CD1c-positive myeloid dendritic cell (primary cell): ENCODE results near the gene ANK3.

Experiments
- DNase-seq: peaks from one replicate; pipeline ENCODE4 v3.0.0-alpha.2; 2016; ENCODE audit errors: extremely low spot score

Gene ANK3

DNA sequence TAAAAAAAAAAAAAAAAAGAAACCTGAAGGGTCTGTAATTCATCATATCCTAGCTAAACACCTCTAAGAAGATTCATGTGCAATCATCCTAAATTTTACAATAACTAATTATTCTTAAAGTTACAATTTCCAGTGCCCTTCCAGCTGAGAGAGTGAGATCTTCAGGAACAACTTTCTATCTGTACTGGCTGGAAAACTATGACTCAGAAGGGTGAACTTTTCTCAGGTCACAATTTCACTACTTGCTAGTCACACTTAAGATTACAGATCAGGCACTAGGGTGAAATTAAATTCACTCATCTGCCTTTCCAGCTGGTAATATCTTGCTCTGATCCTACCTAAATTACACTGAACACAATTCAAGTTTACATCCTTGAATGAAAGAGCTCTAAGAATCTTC is 158.8 kb downstream of the ANK3 start:
- no peak for DNase-seq

DNA sequence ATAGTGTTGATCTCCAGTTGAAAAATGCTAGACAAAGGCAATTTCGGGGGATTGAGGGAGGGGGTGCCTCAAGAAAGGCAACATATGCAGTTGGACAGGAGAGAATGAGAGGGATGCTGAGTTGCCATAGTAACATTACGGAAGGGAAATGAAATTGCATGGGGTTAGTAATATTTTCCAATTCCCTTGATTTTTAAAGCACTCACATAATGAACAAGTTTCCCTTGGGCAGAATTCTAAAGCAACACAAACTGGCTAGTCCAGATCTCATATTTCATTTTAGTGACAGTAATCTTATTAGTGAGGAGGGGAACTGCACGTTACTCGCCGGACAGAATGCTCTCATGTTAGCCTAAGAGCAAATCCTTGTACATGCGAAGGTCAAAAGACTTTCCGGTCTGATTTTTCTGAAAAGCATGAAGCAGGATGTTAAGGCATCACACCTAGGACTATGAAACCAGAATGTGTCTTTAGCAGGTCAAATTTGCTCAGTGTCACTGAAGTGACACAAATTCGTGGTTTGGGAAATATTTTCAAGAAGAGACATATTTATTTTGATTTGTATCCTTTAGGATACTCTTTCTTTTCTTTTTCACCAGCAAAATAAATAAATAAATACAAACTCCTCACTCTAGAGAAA is 165.5 kb downstream of the ANK3 start:
- no peak for DNase-seq

DNA sequence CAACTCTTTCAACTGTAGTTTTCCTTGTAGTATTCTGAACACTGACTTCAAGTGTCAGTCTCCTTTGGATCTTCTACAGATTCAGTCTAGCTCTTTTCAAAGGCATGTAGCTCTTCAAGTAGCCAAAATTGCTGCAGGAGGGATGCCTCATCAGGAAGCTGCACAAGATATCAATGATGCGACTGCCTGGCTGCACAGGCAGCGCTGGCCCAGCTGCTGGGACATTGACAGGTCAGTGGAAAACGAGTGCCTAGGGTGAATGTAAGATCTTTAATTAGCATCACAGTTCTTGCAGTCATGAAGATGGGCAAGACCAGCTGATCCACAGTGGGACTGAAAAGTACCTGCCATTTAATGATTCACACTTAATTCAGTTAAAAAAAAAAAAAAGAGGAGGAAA is 167.6 kb downstream of the ANK3 start:
- DNase-seq, result no peak

DNA sequence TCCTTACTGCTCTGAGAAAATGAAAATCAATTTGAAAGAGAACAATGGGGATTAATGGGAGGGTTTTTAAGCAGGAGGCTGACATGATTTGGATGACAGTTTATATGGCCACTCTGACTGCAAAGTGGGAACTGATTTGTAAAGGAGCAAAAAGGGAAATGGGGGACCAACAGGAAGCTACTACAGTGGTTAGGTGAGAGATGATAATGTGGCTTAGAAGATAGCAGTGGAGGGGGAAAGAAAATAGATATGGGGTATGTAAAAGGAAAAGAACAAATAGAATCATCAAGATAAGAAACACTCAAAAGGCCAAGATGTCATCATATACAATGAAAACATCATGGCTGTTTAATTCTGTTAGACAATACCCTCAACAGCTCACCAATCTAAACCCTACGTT is 177.5 kb downstream of the ANK3 start:
- no peak for DNase-seq

DNA sequence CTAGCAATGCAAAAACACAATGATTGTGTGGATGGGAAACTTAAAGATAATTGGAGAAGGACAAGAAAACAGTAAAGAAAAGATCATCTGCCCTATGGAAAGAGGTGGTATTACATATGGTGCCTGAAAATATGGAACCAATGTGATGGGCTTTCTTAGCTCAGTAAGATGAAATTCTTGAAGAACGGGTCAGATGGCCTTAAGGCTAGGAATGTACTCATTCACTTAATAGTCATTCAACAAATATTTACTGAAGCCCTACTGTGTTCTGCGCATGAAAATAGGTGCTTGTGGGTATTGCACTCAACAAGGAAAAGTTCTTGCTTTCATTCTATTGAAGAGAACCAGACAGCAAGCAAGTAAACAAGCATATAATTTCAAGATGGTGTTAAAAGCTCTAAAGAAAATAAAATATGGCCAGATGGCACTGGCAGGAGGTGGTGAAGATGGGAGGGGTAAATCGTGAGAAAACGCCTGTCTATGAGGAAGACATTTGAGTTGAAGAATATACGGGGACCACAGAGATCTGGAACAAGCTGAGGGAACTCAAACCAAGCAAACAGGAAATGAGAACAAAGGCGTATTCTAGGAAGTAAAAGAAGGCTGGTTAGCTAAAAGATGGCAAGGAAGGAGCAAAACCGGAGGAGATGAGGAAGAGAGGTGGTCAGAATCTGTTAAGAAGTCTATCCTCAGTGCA is 179.7 kb downstream of the ANK3 start:
- DNase-seq, result peak; percentile 6

DNA sequence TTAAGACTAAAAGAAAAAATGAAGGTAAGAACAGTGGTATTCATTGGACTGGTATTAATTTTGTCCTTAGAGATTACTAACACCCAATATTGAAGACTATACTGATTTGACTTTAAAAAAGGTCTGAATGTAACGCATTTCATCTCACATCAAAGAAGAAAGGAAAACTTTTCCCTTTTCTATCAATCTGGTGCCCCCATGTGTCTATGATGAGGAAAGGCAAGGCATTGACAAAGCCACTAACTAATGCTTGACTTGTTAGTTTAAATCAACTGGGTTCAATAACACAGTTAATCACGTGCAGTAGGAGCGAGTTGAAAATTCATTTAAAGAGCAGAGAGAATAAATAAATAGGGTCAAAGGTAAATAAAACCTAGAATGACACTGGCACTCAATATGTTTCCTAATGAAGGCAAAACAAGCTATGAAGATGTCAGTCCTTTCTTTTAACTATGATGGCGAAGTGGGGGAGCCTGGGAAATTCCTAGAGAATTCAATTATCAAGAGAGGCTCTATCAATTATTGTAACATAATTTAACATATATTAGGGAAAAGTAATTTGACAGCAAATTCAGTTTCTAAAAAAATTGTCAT is 180.9 kb downstream of the ANK3 start:
- no peak for DNase-seq

DNA sequence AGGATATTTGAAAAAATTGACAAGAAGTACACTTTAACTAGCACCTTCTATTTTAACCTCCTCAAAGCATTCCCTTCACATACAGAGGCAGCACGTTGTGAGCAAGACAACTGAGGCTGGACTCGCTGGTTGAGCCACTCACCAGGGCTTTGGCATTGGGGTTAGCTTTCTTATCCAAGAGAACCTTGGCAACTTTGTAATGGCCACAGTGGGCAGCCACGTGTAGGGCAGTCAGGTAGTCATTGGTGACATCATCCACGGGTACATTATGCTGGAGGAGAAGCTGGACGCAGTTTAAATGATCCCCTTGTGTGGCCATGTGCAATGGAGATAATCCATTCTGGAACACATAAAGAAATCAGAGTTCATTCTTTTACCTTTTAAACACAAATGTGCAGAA is 181.8 kb downstream of the ANK3 start:
- no peak for DNase-seq

DNA sequence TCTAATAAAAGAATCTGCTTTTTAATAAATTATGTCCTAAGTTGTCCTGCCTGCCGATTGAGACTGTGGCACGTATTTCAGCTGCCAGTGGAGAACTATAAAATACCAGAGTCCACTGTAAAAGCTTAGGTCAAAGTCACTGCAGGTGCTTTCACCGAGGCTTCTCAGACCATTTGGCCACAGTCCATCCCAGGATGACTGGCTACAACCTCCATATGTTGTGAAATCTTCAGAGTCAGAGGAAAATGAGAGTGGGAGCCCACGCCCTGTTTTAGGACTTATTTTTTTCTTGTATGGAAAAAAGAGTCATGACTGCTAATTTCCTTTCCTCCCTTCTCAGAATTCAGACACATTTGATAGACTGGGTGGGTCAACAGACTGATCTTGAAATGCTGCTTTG is 182.9 kb downstream of the ANK3 start:
- no peak for DNase-seq

DNA sequence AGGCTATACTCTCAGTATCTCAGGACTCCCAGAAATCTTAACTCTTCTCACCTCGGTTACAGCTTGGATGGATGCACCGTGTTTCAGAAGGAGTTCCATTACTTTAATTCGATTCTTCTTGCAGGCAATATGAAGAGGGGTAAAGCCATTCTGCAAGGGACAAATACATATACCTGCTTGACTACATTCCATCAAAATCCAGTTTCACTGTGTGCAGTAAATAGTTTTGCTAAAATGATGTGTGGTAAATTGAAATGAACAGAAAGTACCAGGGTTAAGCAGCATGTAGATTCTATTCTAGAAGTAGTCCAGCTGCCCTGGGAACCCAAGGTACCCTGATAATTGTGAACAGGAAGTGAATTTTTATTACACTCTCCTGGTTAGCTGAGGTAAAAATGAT is 183.9 kb downstream of the ANK3 start:
- DNase-seq, result no peak

DNA sequence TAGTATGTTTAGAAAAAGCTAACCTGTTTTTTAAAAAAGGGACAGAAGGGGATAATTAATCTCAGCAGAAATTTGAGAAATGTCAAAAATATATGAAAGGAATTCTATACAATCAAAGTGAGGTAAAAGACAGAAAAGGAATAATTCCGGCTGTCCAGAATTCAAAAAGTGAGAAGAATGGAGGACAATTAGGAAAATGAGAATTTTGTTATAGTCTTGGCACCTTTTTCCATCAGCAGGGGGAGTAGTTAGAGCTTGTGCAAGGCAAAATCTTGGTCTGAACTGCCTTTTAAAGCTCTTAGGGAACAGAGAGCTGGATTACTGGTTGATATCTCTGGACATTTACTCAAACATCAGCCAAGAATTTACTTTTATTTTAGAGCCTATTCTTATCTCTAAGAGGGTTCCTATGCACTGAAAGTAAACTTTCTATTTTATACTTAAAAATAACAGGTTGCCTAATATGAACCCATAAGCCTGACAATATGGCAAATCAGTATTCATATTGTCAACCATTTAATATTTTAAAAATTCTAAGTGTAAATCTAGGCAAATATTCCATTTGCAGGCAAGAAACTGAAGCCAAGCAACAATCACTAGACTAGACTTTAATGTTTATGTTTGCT is 185.6 kb downstream of the ANK3 start:
- peak; percentile 63 for DNase-seq

DNA sequence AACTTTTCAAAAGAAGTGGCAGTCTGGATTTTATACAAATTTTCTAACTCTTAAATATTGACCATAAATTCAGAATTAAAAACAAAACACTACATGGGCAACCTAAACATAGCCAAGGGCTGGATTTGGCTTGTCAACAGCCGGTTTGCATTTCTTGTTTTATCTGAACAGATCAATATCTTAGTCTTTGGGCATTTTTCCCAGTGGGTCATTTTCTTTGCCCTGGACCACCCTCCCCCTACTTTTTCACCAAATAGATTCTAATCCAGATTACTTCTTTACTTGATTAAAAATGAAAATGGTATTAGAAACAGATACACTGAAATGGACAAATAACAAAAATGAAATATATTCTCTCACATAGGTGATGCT is 189.0 kb downstream of the ANK3 start:
- DNase-seq, result no peak

DNA sequence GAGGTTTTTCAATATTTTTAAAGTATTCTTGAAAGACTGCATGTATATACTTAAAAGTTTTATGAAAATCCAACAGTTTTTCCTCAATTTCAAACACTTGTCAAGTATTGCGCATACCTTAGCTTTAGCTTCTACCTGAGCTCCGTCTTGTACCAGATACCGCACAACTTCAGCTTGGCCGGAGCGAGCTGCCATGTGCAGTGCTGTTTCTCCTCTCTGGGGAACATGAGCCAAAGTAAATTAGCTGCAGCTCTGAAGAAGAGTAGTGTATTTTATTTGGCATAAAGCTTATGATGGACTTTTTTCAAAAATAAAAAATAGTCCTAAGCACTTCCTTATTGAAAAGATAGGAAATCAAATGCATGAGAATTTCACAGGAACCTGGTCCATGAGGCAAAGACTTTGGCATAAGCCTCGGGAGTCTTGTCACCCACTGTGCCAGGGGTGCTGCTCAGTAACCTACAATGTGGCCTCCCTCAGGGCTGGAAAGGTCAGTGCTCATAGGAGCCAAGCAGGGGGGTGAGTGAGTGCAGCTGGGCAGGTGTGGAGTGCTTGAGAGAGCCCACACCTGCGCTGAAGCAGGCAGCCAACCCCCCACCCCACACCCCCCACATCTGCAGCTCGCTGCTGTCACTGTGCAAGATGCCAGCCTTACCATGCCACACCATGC is 189.5 kb downstream of the ANK3 start:
- no peak for DNase-seq

DNA sequence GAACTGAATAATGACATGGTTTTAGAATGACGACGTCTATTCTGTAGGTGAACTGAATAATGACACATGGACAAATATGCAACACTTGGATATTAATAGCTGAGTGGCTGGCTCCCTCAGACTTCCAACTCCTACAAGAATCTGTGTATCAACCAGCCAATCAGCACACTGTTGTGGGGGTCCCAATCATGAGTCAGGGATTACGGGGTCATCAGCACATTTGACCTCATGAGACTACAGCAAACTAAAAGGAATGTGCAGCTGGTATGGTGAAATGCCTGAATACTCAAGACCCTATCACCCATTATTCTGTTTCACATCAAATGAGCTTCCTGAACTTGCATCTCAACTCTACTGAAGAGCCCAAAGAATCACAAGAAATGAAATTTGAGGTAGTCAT is 192.5 kb downstream of the ANK3 start:
- DNase-seq, result no peak

DNA sequence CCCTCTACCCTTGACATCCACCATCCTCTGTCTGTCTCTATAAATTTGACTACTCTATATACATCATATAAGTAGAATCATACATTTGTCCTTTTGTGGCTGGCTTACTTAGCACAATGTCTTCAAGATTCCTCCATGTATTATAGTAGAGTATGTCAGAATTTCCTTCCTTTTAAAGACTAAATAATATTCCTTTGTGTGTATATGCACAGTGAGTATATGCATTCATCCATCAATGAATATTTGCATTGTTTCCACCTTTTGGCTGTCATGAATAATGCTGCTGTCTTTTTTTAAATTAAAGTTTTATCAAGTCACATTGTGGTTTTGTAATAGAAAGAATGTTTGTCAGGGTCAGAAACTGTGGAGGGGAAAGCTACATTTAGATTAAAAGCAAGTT is 195.3 kb downstream of the ANK3 start:
- no peak for DNase-seq

DNA sequence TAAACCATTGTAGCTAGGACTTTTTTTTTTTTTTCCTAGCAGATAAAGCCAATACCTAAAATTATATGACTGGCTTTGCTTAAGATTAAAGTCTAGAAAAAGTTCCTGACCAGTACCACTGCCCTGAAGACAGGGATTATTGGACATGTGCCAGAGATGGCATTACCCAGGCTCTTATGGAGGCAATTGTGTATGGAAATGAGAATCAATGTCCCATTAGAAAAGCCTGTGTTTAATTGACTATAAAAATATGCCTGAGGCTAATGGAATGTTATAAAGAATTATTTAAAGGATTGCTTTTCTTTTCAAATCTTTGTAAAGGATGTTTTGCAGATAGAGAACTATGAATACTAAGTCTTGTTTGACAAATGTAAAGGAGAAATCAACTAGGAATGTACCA is 196.7 kb downstream of the ANK3 start:
- no peak for DNase-seq

DNA sequence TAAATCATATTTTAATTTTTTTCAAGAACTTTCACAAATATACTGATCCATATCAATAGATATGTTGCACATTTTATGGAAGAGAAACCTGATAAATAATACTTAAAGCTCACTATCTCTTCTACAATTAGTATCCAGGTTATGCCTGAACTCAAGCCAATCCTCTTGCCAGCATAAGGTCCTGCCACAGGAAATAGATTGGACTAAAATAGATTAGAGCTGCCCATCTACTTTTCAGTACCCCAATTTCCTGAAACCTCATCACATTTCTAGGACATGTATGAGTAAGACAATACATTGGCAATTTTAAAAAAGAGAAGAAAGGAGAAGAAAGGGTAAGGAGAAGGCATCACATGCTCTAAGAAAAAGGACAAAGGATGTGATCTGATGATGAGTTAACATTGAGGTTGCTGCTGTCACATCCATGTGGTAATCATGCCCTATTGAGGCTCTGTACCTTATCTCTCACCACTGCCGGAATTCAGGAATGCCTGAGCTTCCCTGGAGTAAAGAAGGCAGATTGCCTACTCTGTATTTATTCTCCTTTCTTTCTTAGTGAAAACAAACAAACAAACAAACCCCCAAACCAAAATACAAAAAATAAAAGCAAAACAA is 199.7 kb downstream of the ANK3 start:
- no peak for DNase-seq

DNA sequence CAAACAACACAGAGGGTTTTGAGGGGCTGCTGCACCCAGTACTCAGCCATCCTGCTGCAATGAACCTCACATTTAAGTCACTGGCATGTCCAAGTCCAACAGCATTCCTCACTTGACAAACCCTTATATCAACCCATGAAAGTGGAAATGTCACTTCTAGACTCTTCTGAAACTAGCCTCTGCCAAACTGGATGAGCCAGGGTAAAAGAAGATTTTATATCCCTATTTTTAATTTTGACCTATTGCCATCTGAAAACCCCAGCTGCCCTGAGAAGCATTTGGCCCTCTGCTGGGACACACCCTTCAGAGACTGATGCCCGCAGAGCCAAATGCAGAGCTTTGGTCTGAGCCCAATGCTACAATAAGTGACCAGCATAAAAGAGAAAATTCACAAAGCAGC is 201.1 kb downstream of the ANK3 start:
- DNase-seq, result no peak

DNA sequence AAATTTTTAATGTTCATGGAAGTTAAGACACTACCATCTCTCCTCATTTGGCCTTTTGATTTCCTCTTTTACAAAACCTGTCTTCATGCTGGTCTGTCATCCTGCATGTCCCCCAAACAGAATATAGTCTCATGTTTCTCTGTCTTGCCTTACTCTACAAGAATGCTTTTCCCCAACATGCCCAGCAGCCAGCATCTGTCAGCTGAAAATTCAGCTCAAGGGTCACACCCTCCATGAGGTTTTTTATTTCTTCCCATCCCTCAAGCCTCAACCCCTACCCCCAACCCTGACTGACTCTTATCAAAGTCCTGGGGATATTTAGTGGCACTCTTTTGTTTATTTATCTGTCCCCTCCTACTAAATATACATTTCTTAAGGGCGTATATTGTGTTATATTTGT is 202.0 kb downstream of the ANK3 start:
- DNase-seq, result no peak

DNA sequence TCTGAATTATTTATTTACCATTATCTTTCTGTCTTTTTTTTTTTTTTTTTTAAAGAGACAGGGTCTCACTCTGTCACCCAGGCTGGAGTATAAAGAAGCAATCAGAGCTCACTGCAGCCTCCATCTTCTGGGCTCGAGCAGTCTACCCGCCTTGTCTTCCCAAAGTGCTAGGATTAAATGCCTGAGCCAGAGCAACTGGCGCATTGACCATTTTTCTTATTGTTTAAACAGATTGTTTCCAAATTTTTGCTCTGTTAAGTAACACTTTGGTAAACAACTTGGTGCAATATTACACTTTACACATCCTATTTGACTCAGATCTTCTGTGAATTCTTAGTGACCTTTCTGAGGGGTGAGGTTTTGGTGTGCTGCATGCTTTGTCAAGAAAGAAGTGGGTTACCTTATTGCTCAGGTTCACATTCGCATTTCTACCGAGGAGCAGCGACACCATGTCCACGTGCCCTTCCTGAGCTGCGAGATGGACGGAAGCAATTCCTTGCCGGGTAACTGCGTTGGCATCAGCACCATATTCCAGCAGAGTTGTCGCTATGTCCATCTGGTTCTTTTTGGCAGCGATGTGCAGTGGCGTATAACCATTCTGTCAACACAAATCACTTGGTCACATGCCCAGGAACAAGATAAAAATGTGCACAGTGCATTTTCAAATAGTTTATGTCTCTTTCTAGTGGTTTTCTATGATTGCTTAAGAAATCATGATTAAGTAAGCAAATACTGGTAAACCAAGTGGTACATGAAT is 203.2 kb downstream of the ANK3 start:
- no peak for DNase-seq

DNA sequence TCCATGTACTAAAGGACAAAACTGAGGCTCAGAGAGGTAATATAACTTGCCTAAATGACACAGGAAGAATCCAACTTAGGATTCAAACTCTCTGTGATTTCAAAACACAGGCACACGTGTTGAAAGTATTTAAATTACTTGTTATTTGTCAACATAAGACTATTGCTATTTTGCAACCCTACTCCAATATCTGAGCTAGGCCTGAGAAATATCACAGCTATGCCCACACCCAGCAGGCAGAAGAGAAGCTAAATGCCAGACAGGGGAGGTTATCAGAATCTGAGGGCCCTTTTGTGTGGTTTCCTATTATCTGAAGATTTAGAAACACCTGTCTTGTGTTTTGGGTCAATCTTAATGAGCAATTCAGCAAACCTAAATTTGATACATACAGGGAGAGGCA is 204.3 kb downstream of the ANK3 start:
- DNase-seq, result no peak

DNA sequence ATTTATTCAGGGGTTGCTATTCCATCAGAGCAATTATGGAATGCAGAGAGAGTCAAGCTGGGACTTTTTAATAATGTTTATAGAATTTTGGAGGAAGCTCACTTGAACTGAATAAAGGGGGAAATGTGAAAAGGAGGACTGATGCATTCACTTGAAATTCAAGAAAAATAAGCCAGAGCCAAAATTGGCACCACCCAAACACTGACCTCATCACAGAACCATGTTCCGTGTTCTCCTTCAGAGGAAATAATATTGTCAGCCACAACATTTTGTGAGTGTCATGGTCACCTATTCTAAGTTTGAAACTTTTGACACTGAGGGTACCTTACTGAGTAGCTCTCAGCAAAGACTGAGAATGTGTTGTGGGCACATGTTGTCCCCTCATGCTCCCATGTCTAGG is 207.0 kb downstream of the ANK3 start:
- no peak for DNase-seq
